SU-DHL-6 (cell line): ENCODE results near the gene HLA-DPB1.

Source experiments
- H2AFZ ChIP-seq: fragments of 200-600 bp; sonication (generic); 2 replicates; pipeline ENCODE4 v1.6.1; 2014; ENCODE audit warnings: low read depth, mild to moderate bottlenecking, moderate library complexity, mixed read lengths, antibody characterized with exemption, low read length; ENCODE audit not compliant: severe bottlenecking
- H3F3A ChIP-seq: fragments of 200-600 bp; shearing (Covaris generic); 2 replicates; pipeline ENCODE4 v1.6.0; 2016; ENCODE audit warnings: antibody characterized with exemption, mild to moderate bottlenecking; ENCODE audit not compliant: insufficient read depth
- H3K27ac ChIP-seq: fragments of 200-600 bp; sonication (generic); 2 replicates; pipeline ENCODE4 v1.5.1; 2016; ENCODE audit warnings: low read depth, mild to moderate bottlenecking, low read length, moderate library complexity, mixed read lengths
- H3K27me3 ChIP-seq: fragments of 200-600 bp; sonication (generic), shearing (Covaris generic); 2 replicates; pipeline ENCODE4 v1.6.0; 2014; ENCODE audit warnings: mild to moderate bottlenecking, low read length
- H3K36me3 ChIP-seq: fragments of 200-600 bp; sonication (generic); 2 replicates; pipeline ENCODE4 v1.6.1; 2014; ENCODE audit warnings: mild to moderate bottlenecking, low read length, mixed read lengths
- H3K4me2 ChIP-seq: fragments of 300-600, 200-600 bp; shearing (Covaris generic), sonication (generic); 2 replicates; pipeline ENCODE4 v1.6.0; 2014; ENCODE audit warnings: low read length, low read depth, mild to moderate bottlenecking; ENCODE audit not compliant: poor library complexity, severe bottlenecking
- H3K4me3 ChIP-seq: fragments of 200-600 bp; sonication (generic); 2 replicates; pipeline ENCODE4 v1.5.1; 2014; ENCODE audit warnings: antibody characterized with exemption, low read length, mild to moderate bottlenecking, mixed read lengths; ENCODE audit not compliant: insufficient read depth, poor library complexity, severe bottlenecking
- H3K79me2 ChIP-seq: fragments of 200-600 bp; sonication (generic); 2 replicates; pipeline ENCODE4 v1.6.1; 2014; ENCODE audit warnings: mild to moderate bottlenecking, low read length, moderate library complexity; ENCODE audit not compliant: insufficient read depth
- H3K9ac ChIP-seq: fragments of 200-600 bp; sonication (generic); 2 replicates; pipeline ENCODE4 v1.7.0; 2014; ENCODE audit warnings: mild to moderate bottlenecking, low read length
- H3K9me2 ChIP-seq: fragments of 200-600 bp; sonication (generic); replicated peaks from 2 replicates; pipeline ENCODE4 v1.6.1; 2014; ENCODE audit warnings: low read length; ENCODE audit not compliant: insufficient read depth
- H3K9me3 ChIP-seq: fragments of 200-600 bp; sonication (generic); 2 replicates; pipeline ENCODE4 v1.6.1; 2014; ENCODE audit warnings: low read length, mixed read lengths; ENCODE audit not compliant: insufficient read depth
- H4K20me1 ChIP-seq: fragments of 200-600 bp; sonication (generic); 2 replicates; pipeline ENCODE4 v1.6.1; 2014; ENCODE audit warnings: low read depth, mild to moderate bottlenecking, antibody characterized with exemption, low read length, moderate library complexity, mixed read lengths
- EZH2phosphoT487 ChIP-seq: fragments of 200-600 bp; sonication (generic), shearing (Covaris generic); conservative IDR thresholded peaks from 2 replicates; pipeline ENCODE4 v1.6.1; 2018; ENCODE audit warnings: mild to moderate bottlenecking, antibody characterized with exemption, low read length, moderate library complexity, mixed read lengths
- TF ChIP-seq, protein P1 (sequence below): fragments of 200-600 bp; sonication (generic); IDR thresholded peaks from one replicate; pipeline ENCODE4 v1.5.1; 2017; ENCODE audit warnings: antibody characterized with exemption, mild to moderate bottlenecking, low read length, moderate library complexity; ENCODE audit not compliant: insufficient read depth, poor library complexity, severe bottlenecking

Gene HLA-DPB1

DNA sequence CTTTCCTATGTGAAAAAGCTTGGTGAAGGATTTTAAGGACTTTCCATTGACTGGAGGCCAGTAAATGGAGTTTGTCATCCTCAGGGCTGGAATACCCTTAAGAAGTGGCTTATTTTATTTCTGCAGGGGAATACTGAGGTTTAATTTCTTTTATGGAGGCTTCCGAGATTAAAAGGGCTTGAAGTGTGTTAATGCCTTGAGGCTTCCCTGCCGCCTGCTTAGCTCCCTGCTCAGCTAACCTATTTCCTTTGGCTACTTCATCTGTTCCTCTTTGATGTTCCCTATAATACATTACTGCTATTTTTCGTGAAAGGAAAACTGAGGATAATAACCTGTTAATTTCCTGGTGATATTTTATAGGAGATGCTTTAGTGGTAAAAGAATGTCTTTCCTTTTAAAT, 44.2 kb downstream of the HLA-DPB1 start:
- peaks cover 17% of the 10 kb centered on the region for H3K9me3 ChIP-seq
- no peaks in the 10 kb centered on the region for H3K79me2 ChIP-seq
- no peak overlapping the region for H2AFZ ChIP-seq
- H3K9ac ChIP-seq = no peak overlapping the region
- H3K27me3 ChIP-seq = no peaks in the 10 kb centered on the region
- H3K4me2 ChIP-seq = no peak overlapping the region
- no peaks in the 10 kb centered on the region for H3K9me2 ChIP-seq
- no peaks in the 10 kb centered on the region for H3F3A ChIP-seq
- TF ChIP-seq, protein P1, sequence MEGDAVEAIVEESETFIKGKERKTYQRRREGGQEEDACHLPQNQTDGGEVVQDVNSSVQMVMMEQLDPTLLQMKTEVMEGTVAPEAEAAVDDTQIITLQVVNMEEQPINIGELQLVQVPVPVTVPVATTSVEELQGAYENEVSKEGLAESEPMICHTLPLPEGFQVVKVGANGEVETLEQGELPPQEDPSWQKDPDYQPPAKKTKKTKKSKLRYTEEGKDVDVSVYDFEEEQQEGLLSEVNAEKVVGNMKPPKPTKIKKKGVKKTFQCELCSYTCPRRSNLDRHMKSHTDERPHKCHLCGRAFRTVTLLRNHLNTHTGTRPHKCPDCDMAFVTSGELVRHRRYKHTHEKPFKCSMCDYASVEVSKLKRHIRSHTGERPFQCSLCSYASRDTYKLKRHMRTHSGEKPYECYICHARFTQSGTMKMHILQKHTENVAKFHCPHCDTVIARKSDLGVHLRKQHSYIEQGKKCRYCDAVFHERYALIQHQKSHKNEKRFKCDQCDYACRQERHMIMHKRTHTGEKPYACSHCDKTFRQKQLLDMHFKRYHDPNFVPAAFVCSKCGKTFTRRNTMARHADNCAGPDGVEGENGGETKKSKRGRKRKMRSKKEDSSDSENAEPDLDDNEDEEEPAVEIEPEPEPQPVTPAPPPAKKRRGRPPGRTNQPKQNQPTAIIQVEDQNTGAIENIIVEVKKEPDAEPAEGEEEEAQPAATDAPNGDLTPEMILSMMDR = no peak
- no peak for TF ChIP-seq EZH2phosphoT487
- no peaks in the 10 kb centered on the region for H3K36me3 ChIP-seq
- no peaks in the 10 kb centered on the region for H4K20me1 ChIP-seq
- no peak overlapping the region for H3K27ac ChIP-seq
- no peak overlapping the region for H3K4me3 ChIP-seq

DNA sequence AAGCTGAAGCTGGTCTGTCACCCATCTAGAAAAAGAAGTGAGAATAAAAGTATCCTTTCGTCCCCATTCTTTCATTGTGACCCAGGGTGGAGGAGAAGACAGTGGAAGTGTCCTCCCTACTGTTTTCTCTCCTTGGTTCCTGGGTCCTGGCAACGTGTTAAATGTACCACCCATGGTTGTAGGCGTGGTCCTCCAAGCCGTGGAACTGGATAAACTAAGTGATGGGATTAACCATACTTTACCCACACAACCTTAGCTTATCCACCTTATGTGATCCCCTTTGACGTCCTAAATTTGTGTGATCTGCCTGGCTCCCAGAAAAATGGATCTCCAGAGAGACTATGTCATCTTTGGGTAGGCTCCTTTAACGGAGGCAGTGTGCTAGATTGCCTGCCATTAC, 47.4 kb downstream of the HLA-DPB1 start:
- Histone ChIP-seq H3K9me3 (peaks cover 17% of the 10 kb centered on the region), H4K20me1 (no peaks in the 10 kb centered on the region), H3K9me2 (no peaks in the 10 kb centered on the region), H3K79me2 (no peaks in the 10 kb centered on the region), H3F3A (no peaks in the 10 kb centered on the region), H3K27ac (no peak overlapping the region), H3K4me3 (no peak overlapping the region), H3K4me2 (no peak overlapping the region), H3K9ac (no peak overlapping the region), H2AFZ (no peak overlapping the region), H3K36me3 (no peaks in the 10 kb centered on the region), H3K27me3 (no peaks in the 10 kb centered on the region)
- no peak for TF ChIP-seq EZH2phosphoT487
- TF ChIP-seq, protein P1 = no peak

GRCh38 chr6:33123732-33124524, 48.1 kb downstream of the HLA-DPB1 start:
- no peaks in the 10 kb centered on the region for H3K27me3 ChIP-seq
- no peak for TF ChIP-seq EZH2phosphoT487
- TF ChIP-seq, protein P1 = peak; percentile 61
- H3K9ac ChIP-seq = no peak overlapping the region
- H3K9me2 ChIP-seq = no peaks in the 10 kb centered on the region
- H3K27ac ChIP-seq = no peak overlapping the region
- no peaks in the 10 kb centered on the region for H3K36me3 ChIP-seq
- H3K4me3 ChIP-seq = no peak overlapping the region
- H2AFZ ChIP-seq = no peak overlapping the region
- peaks cover 17% of the 10 kb centered on the region for H3K9me3 ChIP-seq
- no peaks in the 10 kb centered on the region for H4K20me1 ChIP-seq
- H3K79me2 ChIP-seq = no peaks in the 10 kb centered on the region
- H3K4me2 ChIP-seq = no peak overlapping the region
- H3F3A ChIP-seq = no peaks in the 10 kb centered on the region
